GM06990 (cell line): ENCODE measurements around the gene POLA1.

Source experiments
- DNase-seq: peaks from one replicate; pipeline ENCODE4 v3.0.0-alpha.2; 2011; ENCODE audit not compliant: insufficient read length; ENCODE audit errors: extremely low read depth
- H3K27me3 ChIP-seq: replicated peaks from 2 replicates; pipeline ENCODE4 v1.6.0; 2011; ENCODE audit warnings: low read length; ENCODE audit not compliant: control insufficient read depth, insufficient read depth
- H3K36me3 ChIP-seq: 2 replicates; pipeline ENCODE4 v1.5.1; 2011; ENCODE audit warnings: low read length; ENCODE audit not compliant: control insufficient read depth, insufficient read depth
- H3K4me3 ChIP-seq: replicated peaks from 2 replicates; pipeline ENCODE4 v1.5.1; 2011; ENCODE audit warnings: low read depth, mild to moderate bottlenecking, control low read depth, low read length
- CTCF ChIP-seq: IDR thresholded peaks from 2 replicates; pipeline ENCODE4 v1.5.1; 2011; ENCODE audit warnings: low read length, control low read depth, mild to moderate bottlenecking, inconsistent platforms; ENCODE audit not compliant: insufficient read depth, poor library complexity, severe bottlenecking

Gene POLA1

GRCh38 chrX:24993879-24994278, 300.2 kb downstream of the POLA1 start:
- TF ChIP-seq CTCF, result no peak
- no peaks in the 10 kb centered on the region for H3K27me3 ChIP-seq
- no peak for DNase-seq
- H3K4me3 ChIP-seq, result no peak overlapping the region
- H3K36me3 ChIP-seq, result no peaks in the 10 kb centered on the region

DNA sequence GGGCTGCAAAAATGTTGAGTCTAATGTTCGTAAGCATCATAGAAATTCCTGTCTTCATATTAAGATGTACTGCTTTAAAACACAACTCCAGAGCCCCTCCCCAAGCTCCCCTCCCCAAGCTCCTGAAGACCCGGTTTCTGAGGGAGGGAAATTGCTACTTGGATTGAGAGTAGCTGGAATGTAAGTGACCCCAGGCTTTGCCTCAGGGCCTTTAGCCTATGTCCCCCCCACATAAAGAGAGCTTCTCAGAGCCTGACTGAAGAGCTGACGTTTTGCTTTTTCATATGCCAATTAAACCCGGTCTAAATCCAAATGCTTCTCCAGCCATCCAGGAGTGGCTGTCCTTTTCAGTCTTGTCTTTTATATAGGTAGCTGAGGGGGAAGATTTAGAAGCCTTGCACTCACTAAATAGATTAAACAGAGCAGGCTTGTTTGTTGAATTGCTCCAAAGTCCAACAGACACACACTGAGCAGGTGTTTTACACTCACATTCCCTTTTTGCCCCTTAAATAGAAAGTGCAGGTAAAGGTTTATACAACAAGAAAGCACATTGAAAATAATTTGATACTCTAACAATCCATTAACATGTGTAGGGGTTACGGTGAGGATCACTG, 302.5 kb downstream of the POLA1 start:
- no peaks in the 10 kb centered on the region for H3K27me3 ChIP-seq
- H3K4me3 ChIP-seq, result no peak overlapping the region
- H3K36me3 ChIP-seq, result no peaks in the 10 kb centered on the region
- TF ChIP-seq CTCF, result no peak
- DNase-seq, result no peak

DNA sequence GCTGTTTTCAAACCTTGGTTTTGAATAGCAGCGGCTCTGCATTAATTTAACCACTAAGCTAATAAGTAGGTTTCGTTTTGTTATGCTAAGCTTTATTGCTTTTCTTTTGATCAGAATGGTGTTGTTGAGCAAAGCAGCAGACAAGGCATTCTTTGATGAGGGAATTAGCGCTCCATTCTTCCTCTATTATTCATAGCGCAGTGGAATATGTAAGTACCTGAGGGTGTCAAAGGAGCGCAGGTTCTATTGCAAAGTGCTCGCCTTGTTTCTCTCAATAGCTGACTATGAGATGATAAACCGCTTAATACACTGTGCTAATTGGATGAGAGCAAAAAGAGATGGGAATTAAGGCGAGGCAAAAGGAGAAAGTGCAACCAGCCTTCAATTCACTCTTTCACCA, 305.8 kb downstream of the POLA1 start:
- no peak for DNase-seq
- no peak for TF ChIP-seq CTCF
- Histone ChIP-seq H3K4me3 (no peak overlapping the region), H3K36me3 (no peaks in the 10 kb centered on the region), H3K27me3 (no peaks in the 10 kb centered on the region; the same call in 1 of the 2 replicates)

GRCh38 chrX:25001808-25002660, 308.3 kb downstream of the POLA1 start:
- no peak for TF ChIP-seq CTCF
- Histone ChIP-seq H3K27me3 (no peaks in the 10 kb centered on the region; the same call in 1 of the 2 replicates), H3K36me3 (no peaks in the 10 kb centered on the region), H3K4me3 (no peak overlapping the region)
- no peak for DNase-seq

- no peaks in the 10 kb centered on the region for H3K36me3 ChIP-seq
- H3K4me3 ChIP-seq, result no peak overlapping the region
- DNase-seq, result no peak
- H3K27me3 ChIP-seq, result no peaks in the 10 kb centered on the region; the same call in 1 of the 2 replicates
- no peak for TF ChIP-seq CTCF
Observed at GRCh38 chrX:25002661-25003020, 308.9 kb downstream of the POLA1 start.
